GM18858 (cell line): Measurements from ENCODE around the gene PLPPR2.
"Not testable (repeated sequence)": the region's sequence is repeated elsewhere in the genome, so short reads cannot be mapped to it uniquely, and the experiment has no call there.

Experiments
- ATAC-seq: cut with Tn5 transposase; IDR thresholded peaks from one replicate; pipeline ENCODE4 v1.9.1; 2021; ENCODE audit not compliant: unreplicated experiment

Gene PLPPR2

GRCh38 chr19:11339254-11340098, 15.8 kb upstream of the PLPPR2 start, which contains the start of gene RAB3D:
Gene RAB3D, minus strand, starts transcription at chr19:11339657. Its CDS starts 2,258 bp downstream, at chr19:11337399.
- ATAC-seq = no peak

DNA sequence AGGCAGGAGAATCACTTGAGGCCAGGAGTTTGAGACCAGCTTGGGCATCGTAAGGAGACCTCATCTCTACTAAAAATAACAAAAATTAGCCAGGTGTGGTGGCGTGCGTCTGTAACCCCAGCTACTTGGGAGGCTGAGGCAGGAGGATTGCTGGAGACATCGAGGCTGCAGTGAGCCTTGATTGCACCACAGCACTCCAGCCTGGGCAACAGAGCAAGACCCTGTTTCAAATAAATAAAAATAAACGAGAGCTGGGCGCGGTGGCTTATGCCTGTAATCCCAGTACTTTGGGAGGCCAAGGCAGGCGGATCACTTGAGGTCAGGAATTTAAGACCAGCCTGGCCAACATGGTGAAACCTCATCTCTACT, 15.1 kb upstream of the PLPPR2 start:
- not testable (repeated sequence) for ATAC-seq

DNA sequence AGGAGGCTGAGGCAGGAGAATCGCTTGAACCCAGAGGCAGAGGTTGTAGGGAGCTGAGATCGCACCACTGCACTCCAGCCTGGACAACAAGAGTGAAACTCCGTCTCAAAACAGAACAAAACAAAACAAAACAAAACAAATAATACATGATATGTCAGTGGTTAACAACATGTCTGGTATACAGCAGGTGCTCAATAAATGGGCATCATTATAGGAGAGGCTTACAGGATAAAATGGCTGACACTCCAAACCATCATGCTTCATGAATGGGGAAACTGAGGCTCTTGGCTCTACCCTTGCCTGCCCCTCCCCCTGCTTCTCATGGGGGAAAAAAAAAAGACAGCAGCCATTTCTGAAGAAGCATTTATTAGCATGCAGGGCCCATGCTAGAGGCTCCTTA, 12.8 kb upstream of the PLPPR2 start:
- ATAC-seq = no peak

GRCh38 chr19:11345122-11345803, 10.0 kb upstream of the PLPPR2 start:
- ATAC-seq = no peak

DNA sequence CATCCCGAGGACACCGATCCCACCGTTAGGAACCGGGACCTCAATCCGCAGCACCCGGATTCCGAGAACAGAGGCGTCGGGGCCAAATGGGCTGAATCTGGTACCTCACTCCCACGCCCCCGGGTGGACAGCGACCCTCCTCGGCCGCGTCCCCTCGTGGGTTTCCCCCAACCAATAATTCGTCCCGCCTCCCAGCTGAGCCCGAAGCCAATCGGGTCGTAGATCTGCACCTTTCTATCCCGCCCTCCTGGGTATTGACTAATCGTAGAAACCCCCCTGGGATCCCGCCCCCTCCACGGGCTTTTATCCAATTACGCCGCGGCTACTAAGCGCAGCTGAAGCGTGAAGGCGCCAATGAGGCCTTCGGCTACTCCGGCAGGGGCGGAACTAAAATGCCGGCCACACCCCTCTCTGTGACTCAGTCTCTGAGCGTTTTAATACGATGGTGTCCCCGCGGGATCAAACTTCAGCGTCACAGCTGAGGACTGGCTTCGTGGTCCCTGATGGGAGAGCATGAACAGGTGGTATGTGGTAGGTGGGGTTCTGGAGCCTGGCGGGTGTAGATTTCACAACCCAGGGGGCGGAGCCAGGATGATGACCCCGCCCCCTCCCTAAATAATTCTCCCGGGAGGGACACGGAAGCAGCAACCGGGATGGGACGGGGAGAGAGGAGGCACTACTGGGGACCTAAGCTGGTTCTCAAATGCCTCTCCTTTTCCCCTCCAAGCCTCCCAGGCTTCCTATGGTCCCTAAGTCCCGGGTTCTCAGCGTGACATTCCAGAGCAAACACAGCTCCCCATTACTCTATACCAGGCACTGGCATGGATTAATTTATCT, 8.9 kb upstream of the PLPPR2 start, which contains the start of the genes CCDC159 and TMEM205:
Gene CCDC159, plus strand, starts transcription at position 416 of the 837 bp plus-strand sequence. Its CDS starts 88 bp downstream, at position 504.
Gene TMEM205, minus strand, starts transcription at position 165 of the 837 bp plus-strand sequence. CDS start 649 bp downstream, outside the sequence.
- ATAC-seq = peak; percentile 76

DNA sequence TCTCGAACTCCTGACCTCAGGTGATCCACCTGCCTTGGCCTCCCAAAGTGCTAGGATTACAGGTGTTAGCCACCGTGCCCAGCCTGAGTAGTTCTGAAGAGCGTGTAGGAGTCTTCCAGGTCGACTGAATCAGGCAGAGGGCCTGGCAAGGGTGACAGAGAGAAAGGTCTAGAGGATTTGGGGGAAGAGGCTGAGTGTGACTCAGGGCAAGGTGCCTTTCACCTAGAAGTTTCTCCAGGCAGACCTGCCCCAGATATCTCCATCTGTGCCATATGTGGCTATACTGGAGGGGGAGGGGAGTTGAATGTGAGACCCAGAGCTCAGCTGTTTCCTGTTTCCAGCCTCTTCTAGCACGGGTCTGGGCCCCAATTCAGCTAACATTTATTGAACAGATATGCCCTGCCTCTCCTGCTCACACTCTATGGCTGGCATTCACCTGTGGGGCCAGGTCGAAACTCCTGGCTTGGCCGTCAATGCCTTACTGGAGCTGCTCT, 7.6 kb upstream of the PLPPR2 start:
- no peak for ATAC-seq

- ATAC-seq = no peak
Observed at GRCh38 chr19:11349171-11349570, 6.1 kb upstream of the PLPPR2 start.

DNA sequence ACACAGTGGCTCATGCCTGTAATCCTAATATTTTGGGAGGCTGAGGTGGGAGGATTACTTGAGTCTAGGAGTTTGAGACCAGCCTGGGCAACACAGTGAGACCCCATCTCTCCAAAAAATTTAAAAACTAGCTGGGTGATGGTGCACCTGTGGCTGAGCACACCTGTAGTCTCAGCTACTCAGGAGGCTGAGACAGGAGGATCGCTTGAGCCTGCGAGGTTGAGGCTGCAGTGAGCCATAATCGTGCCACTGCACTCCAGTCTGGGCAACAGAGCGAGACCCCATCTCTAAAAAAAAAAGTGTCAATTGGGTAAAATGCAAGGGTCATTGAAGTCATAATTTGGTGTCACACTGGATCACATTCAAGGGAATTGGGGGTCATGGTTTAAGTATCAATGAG, 1.1 kb upstream of the PLPPR2 start:
- ATAC-seq = not testable (repeated sequence)

DNA sequence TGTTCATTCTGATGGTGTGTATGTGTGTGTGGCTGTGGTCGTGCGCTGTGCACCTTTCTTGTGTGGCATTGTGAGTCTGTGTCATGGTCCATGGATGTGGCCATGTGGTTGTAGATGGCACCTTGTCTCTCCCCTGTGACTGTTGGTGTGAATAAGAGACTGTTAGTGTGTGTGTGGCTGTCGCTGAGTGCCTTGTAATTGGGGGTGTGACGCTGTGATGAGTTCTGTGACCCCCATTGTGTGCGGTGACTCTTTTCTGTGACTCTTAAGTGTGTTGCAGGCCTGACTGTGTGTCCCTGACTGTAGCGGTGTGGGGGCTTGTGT, 804 bp downstream of the PLPPR2 start:
- ATAC-seq = no peak

DNA sequence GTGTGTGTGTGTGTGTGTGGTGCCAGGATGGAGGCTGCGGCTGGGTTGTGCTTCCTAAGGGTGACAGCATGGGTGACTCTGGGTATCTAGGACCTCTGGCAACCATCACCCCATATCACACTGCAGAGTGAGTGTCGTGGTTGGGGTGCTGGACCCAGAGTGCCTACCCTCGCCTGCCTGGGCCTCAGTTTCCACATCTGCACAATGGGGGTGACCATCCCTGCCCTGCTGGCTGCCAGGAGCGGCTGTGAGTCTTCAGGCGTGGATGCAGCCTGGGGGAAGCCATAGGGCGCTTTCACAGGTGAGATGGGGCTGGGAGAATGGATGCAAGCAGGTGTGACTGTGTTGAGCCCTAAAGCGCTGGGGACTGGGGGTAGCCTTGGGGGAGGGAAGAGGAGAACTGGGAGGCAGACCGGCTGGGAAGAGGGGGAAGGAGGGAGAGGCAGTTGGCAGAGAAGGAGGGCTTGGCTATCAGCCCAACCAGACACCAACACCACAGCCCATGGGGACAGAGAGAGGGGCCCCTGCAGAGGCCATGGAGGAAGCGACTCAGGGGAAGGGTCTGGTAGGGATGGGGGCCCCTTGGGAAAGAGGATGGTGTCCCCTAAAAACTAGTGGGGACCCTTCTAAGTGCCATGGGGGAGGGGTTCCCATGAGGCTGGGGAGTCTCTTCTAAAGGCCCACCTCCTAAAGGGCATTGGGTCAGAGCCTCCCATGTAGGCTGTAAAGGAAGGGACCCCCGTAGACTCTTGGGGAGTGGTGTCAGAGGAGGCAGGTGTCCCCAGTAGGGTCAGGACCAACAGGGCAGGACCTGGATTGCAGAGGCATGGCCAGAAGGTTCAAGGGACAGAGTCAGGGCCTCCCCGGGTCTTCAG, 1.7 kb downstream of the PLPPR2 start:
- ATAC-seq = no peak

- no peak for ATAC-seq
Observed at GRCh38 chr19:11359421-11359820, 4.2 kb downstream of the PLPPR2 start.

- ATAC-seq = no peak
Observed at GRCh38 chr19:11361037-11361770, 6.0 kb downstream of the PLPPR2 start.

- ATAC-seq = no peak
Observed at GRCh38 chr19:11361771-11362731, 6.8 kb downstream of the PLPPR2 start.

DNA sequence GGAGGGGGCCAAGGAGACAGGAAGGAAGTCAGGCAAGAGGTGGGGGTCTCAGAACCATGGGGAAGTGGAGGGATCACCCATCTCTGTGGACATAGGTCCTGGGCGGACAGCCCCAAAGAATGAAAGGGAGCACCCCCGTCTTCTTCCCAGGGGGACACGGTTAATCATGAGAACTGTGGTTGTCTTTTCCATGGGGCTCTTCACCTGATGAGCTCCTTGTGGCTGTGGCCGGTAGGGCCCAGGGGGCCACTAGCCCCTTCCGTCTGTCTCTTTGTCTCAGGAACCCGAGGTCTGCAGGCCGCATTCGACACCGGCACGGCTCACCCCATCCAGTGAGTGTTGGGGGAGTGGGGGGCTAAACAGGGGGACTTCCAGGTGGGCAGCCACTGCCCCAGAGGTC, 8.6 kb downstream of the PLPPR2 start:
- no peak for ATAC-seq

GRCh38 chr19:11364296-11364904, 9.2 kb downstream of the PLPPR2 start:
- ATAC-seq = no peak

- ATAC-seq = no peak
Observed at GRCh38 chr19:11364935-11365334, 9.7 kb downstream of the PLPPR2 start.

- ATAC-seq = no peak
Observed at GRCh38 chr19:11365557-11366117, 10.4 kb downstream of the PLPPR2 start.

- no peak for ATAC-seq
Observed at GRCh38 chr19:11367528-11367927, 12.3 kb downstream of the PLPPR2 start.
